GM12892 (cell line): ENCODE measurements around the gene CRTC3.
"Not testable (repeated sequence)": the region's sequence is repeated elsewhere in the genome, so short reads cannot be mapped to it uniquely, and the experiment has no call there.

ENCODE experiments used
- POLR2A ChIP-seq: IDR thresholded peaks from 2 replicates; pipeline ENCODE4 v1.6.1; 2011; ENCODE audit warnings: low read depth, low read length, control low read depth
- POLR2AphosphoS5 ChIP-seq: IDR thresholded peaks from 2 replicates; pipeline ENCODE4 v1.6.1; 2011; ENCODE audit warnings: low read depth, low read length, control low read depth
- TAF1 ChIP-seq: IDR thresholded peaks from 2 replicates; pipeline ENCODE4 v1.6.1; 2011; ENCODE audit warnings: low read depth, mild to moderate bottlenecking, control low read depth, low read length, borderline replicate concordance

- TF ChIP-seq POLR2A, POLR2AphosphoS5, TAF1: not testable (repeated sequence)
Observed at GRCh38 chr15:90636993-90637392, 107.3 kb downstream of the CRTC3 start.
